ENCODE data around the gene CDC42SE1. TPM values are rescaled to one million over a fixed set of nuclear protein-coding genes. Genes with fewer than 3 reads are reported as not detected.
A peak's percentile ranks its signal among the peaks of the same experiment; 100 is the strongest.

Gene CDC42SE1
- total and polyA plus RNA-seq, 9 of the 15 experiments (the other 6 are each of a cell fraction or from before 2014, with no cell fraction given) = 78.1 to 189 (median 114) TPM

GRCh38 chr1:151059109-151060006 is at the start of gene CDC42SE1 (continued):
- peak; percentile 32; the same call in 1 of the 2 replicates for TF ChIP-seq C11orf30 (IDR thresholded peaks at IDR 0.05; ENCODE audit: low read depth)
- TF ChIP-seq HNRNPH1 (optimal IDR thresholded peaks at IDR 0.05; ENCODE audit: low read depth, low read length) = no peak
- peak; percentile 89 for TF ChIP-seq POLR2B (IDR thresholded peaks at IDR 0.05; ENCODE audit: low read depth, partially characterized antibody)
- TF ChIP-seq TSHZ1 (CRISPR knock-in tag; IDR thresholded peaks at IDR 0.05) = no peak
- peak; percentile 63; the same call in 1 of the 2 replicates for TF ChIP-seq SPI1 (IDR thresholded peaks at IDR 0.05; ENCODE audit: borderline replicate concordance, low read depth, low read length)
- TF ChIP-seq ZBTB2 (IDR thresholded peaks at IDR 0.05) = peak; percentile 21; the same call in 1 of the 2 replicates
- 0 out of 2 replicates have a peak, but pooled peaks have one; percentile 69 for TF ChIP-seq ZNF232 (CRISPR knock-in tag; IDR thresholded peaks at IDR 0.05)
- TF ChIP-seq CREM (IDR thresholded peaks at IDR 0.05; ENCODE audit: low read depth) = peak; percentile 78
- peak; percentile 97 for TF ChIP-seq IRF9 (tag; IDR thresholded peaks at IDR 0.05)
- TF ChIP-seq E2F8 (IDR thresholded peaks at IDR 0.05; ENCODE audit: low read depth, partially characterized antibody) = peak; percentile 36
- peak; percentile 65; the same call in 1 of the 2 replicates for TF ChIP-seq MBD2 (IDR thresholded peaks at IDR 0.05; ENCODE audit: borderline replicate concordance, low read depth)
- no peak for TF ChIP-seq ZKSCAN8 (CRISPR knock-in tag; IDR thresholded peaks at IDR 0.05)
- peak; percentile 63 for TF ChIP-seq U2AF1 (optimal IDR thresholded peaks at IDR 0.05; ENCODE audit: low read depth, low read length)
- TF ChIP-seq PTTG1 (tag; IDR thresholded peaks at IDR 0.05; ENCODE audit: low read depth) = no peak
- no peak for TF ChIP-seq CBFB (CRISPR knock-in tag; IDR thresholded peaks at IDR 0.05)
- TF ChIP-seq EHMT2 (IDR thresholded peaks at IDR 0.05) = no peak
- TF ChIP-seq TCFL5 (CRISPR knock-in tag; conservative IDR thresholded peaks at IDR 0.05) = no peak
- TF ChIP-seq WHSC1 (IDR thresholded peaks at IDR 0.05; ENCODE audit: low read length) = no peak
- no peak for TF ChIP-seq PHB2 (IDR thresholded peaks at IDR 0.05; ENCODE audit: low read depth)
- TF ChIP-seq SLC30A9 (CRISPR knock-in tag; IDR thresholded peaks at IDR 0.05) = no peak

Data from K562 (cell line).